ENCODE measurements around the gene NF1.

The NF1 gene

GRCh38 chr17:31398381-31399311, 303.9 kb downstream of the NF1 start:
- H3K9me3 Mint-ChIP-seq = no peaks in the 10 kb centered on the region
- ATAC-seq (replicated peaks) = peak in 1 of 2 donors; percentile 34

GRCh38 chr17:31400481-31400950, 305.7 kb downstream of the NF1 start:
- DNase-seq = no peak
- Mint-ChIP-seq H3K4me3 (no peak overlapping the region), H3K4me1 (no peaks in the 10 kb centered on the region), H3K27ac (no peak overlapping the region), H3K9me3 (no peaks in the 10 kb centered on the region), H3K36me3 (peaks cover 0 to 1% of the 10 kb centered on the region in 2 donors), H3K27me3 (peaks cover 48 to 49% of the 10 kb centered on the region in 2 donors)
- no peak for ATAC-seq (replicated peaks)

More at GRCh38 chr17:31398381-31399311, 303.9 kb downstream of the NF1 start:
- Mint-ChIP-seq H3K27ac (no peak overlapping the region), H3K4me3 (no peak overlapping the region), H3K4me1 (no peaks in the 10 kb centered on the region), H3K27me3 (peaks cover 53 to 60% of the 10 kb centered on the region in 2 donors), H3K36me3 (peaks cover 0 to 1% of the 10 kb centered on the region in 2 donors)
- no peak for DNase-seq

- ATAC-seq (replicated peaks) (no peak), DNase-seq (no peak)
- H3K4me1 Mint-ChIP-seq = no peaks in the 10 kb centered on the region
- H3K9me3 Mint-ChIP-seq = no peaks in the 10 kb centered on the region
- no peak overlapping the region for H3K27ac Mint-ChIP-seq
- peaks cover 0 to 1% of the 10 kb centered on the region in 2 donors for H3K36me3 Mint-ChIP-seq
- H3K27me3 Mint-ChIP-seq = peaks cover 39% of the 10 kb centered on the region in 2 donors
- H3K4me3 Mint-ChIP-seq = no peak overlapping the region
Measured at GRCh38 chr17:31401456-31402254, 306.9 kb downstream of the NF1 start.

- no peaks in the 10 kb centered on the region for H3K9me3 Mint-ChIP-seq
- peaks cover 0 to 1% of the 10 kb centered on the region in 2 donors for H3K36me3 Mint-ChIP-seq
- no peak overlapping the region for H3K4me3 Mint-ChIP-seq
- peaks cover 27 to 31% of the 10 kb centered on the region in 2 donors for H3K27me3 Mint-ChIP-seq
- no peak overlapping the region for H3K27ac Mint-ChIP-seq
- ATAC-seq (replicated peaks) = no peak
- H3K4me1 Mint-ChIP-seq = no peaks in the 10 kb centered on the region
- no peak for DNase-seq
Measured at GRCh38 chr17:31404028-31404949, 309.5 kb downstream of the NF1 start.

- H3K27ac Mint-ChIP-seq = no peak overlapping the region
- H3K4me3 Mint-ChIP-seq = no peak overlapping the region
- H3K27me3 Mint-ChIP-seq = peaks cover 23% of the 10 kb centered on the region in 2 donors
- no peaks in the 10 kb centered on the region for H3K4me1 Mint-ChIP-seq
- H3K36me3 Mint-ChIP-seq = peaks cover 0 to 1% of the 10 kb centered on the region in 2 donors
- DNase-seq = no peak
- no peaks in the 10 kb centered on the region for H3K9me3 Mint-ChIP-seq
- no peak for ATAC-seq (replicated peaks)
Measured at GRCh38 chr17:31405890-31406371, 311.2 kb downstream of the NF1 start.

GRCh38 chr17:31408586-31408985, 313.8 kb downstream of the NF1 start:
- Mint-ChIP-seq H3K27me3 (peaks cover 16 to 17% of the 10 kb centered on the region in 2 donors), H3K4me3 (no peak overlapping the region), H3K36me3 (no peaks in the 10 kb centered on the region), H3K4me1 (no peaks in the 10 kb centered on the region), H3K9me3 (no peaks in the 10 kb centered on the region), H3K27ac (no peak overlapping the region)
- ATAC-seq (replicated peaks) = no peak
- no peak for DNase-seq

GRCh38 chr17:31411707-31412285, 317.0 kb downstream of the NF1 start:
- H3K4me3 Mint-ChIP-seq = no peak overlapping the region
- ATAC-seq (replicated peaks) (no peak), DNase-seq (no peak)

GRCh38 chr17:31412511-31412910, 317.7 kb downstream of the NF1 start:
- Mint-ChIP-seq H3K9me3 (no peaks in the 10 kb centered on the region), H3K4me1 (peaks cover 7 to 14% of the 10 kb centered on the region in 2 donors), H3K36me3 (no peaks in the 10 kb centered on the region), H3K4me3 (no peak overlapping the region), H3K27ac (no peak overlapping the region), H3K27me3 (peaks cover 8 to 17% of the 10 kb centered on the region in 2 donors)
- DNase-seq (no peak), ATAC-seq (replicated peaks) (peak in 1 of 2 donors; percentile 42)

More at GRCh38 chr17:31411707-31412285, 317.0 kb downstream of the NF1 start:
- Mint-ChIP-seq H3K9me3 (no peaks in the 10 kb centered on the region), H3K4me1 (peaks cover 7 to 14% of the 10 kb centered on the region in 2 donors), H3K27ac (no peak overlapping the region), H3K27me3 (peaks cover 8 to 11% of the 10 kb centered on the region in 2 donors), H3K36me3 (no peaks in the 10 kb centered on the region)

- Mint-ChIP-seq H3K9me3 (no peaks in the 10 kb centered on the region), H3K27ac (no peak overlapping the region), H3K36me3 (no peaks in the 10 kb centered on the region), H3K4me1 (peaks cover 7 to 14% of the 10 kb centered on the region in 2 donors), H3K27me3 (peaks cover 8 to 17% of the 10 kb centered on the region in 2 donors), H3K4me3 (no peak overlapping the region)
- ATAC-seq (replicated peaks) (no peak), DNase-seq (no peak)
Measured at GRCh38 chr17:31413081-31413799, 318.5 kb downstream of the NF1 start.

- no peaks in the 10 kb centered on the region for H3K9me3 Mint-ChIP-seq
- ATAC-seq (replicated peaks) = no peak
- H3K27me3 Mint-ChIP-seq = peaks cover 7 to 13% of the 10 kb centered on the region in 2 donors
- peaks cover 9 to 14% of the 10 kb centered on the region in 2 donors for H3K4me1 Mint-ChIP-seq
- H3K4me3 Mint-ChIP-seq = no peak overlapping the region
- no peak overlapping the region for H3K27ac Mint-ChIP-seq
- no peak for DNase-seq
- no peaks in the 10 kb centered on the region for H3K36me3 Mint-ChIP-seq
Measured at GRCh38 chr17:31413874-31414549, 319.2 kb downstream of the NF1 start.

- ATAC-seq (replicated peaks) = no peak
- no peaks in the 10 kb centered on the region for H3K9me3 Mint-ChIP-seq
- DNase-seq = no peak
- no peak overlapping the region for H3K4me3 Mint-ChIP-seq
- peaks cover 9 to 14% of the 10 kb centered on the region in 2 donors for H3K4me1 Mint-ChIP-seq
- no peak overlapping the region for H3K27ac Mint-ChIP-seq
- H3K27me3 Mint-ChIP-seq = peaks cover 8 to 13% of the 10 kb centered on the region in 2 donors
- no peaks in the 10 kb centered on the region for H3K36me3 Mint-ChIP-seq
Measured at GRCh38 chr17:31414550-31414918, 319.8 kb downstream of the NF1 start.

GRCh38 chr17:31415004-31415454, 320.3 kb downstream of the NF1 start:
- DNase-seq (no peak), ATAC-seq (replicated peaks) (peak; percentile 81 to 82)
- Mint-ChIP-seq H3K27ac (no peak overlapping the region), H3K4me1 (peaks cover 9 to 14% of the 10 kb centered on the region in 2 donors), H3K36me3 (no peaks in the 10 kb centered on the region), H3K4me3 (no peak overlapping the region), H3K27me3 (peaks cover 6 to 10% of the 10 kb centered on the region in 2 donors), H3K9me3 (no peaks in the 10 kb centered on the region)

Measured in stimulated activated naive B cell treated with anti-CD40 and anti-IgM and Interleukin-4, amounts not matched to agents 10 μg/mL and 1 μg/mL and 100 μg/mL, for 72 hours (primary cell).